NB4 (cell line): ENCODE results near the gene NTSR1.
A peak's percentile ranks its signal among the peaks of the same experiment; 100 is the strongest.

Experiments used
- DNase-seq: peaks from one replicate; pipeline ENCODE4 v3.0.0; 2010; ENCODE audit warnings: low read depth
- H3K4me3 ChIP-seq: one replicate; pipeline ENCODE4 v1.5.1; 2011; ENCODE audit warnings: mild to moderate bottlenecking, low read depth, low read length, moderate library complexity
- CTCF ChIP-seq: IDR thresholded peaks from one replicate; pipeline ENCODE4 v1.5.1; 2012; ENCODE audit warnings: low read depth, low read length
- MAX ChIP-seq: IDR thresholded peaks from 2 replicates; pipeline ENCODE4 v1.6.1; 2011; ENCODE audit warnings: low read depth, low read length
- MYC ChIP-seq: IDR thresholded peaks from 2 replicates; pipeline ENCODE4 v1.6.1; 2011; ENCODE audit warnings: low read depth, low read length
- POLR2A ChIP-seq: IDR thresholded peaks from 2 replicates; pipeline ENCODE4 v1.6.1; 2011; ENCODE audit warnings: mild to moderate bottlenecking; ENCODE audit not compliant: insufficient read length; ENCODE audit errors: extremely low read depth

NTSR1 gene

GRCh38 chr20:62670998-62671397, 37.6 kb upstream of the NTSR1 start:
- no peak for DNase-seq
- TF ChIP-seq MYC (no peak), CTCF (no peak), MAX (no peak), POLR2A (no peak)
- H3K4me3 ChIP-seq = no peak overlapping the region

- DNase-seq = peak; percentile 89
- TF ChIP-seq CTCF (no peak), MAX (no peak), MYC (no peak), POLR2A (no peak)
- no peak overlapping the region for H3K4me3 ChIP-seq
These were observed 36.9 kb upstream of the NTSR1 start for GRCh38 chr20:62671765-62672164.

- no peak for TF ChIP-seq MYC
- TF ChIP-seq CTCF = no peak
- no peak for TF ChIP-seq POLR2A
- no peak for TF ChIP-seq MAX
- DNase-seq = no peak
- H3K4me3 ChIP-seq = no peak overlapping the region
These were observed 34.3 kb upstream of the NTSR1 start for GRCh38 chr20:62674370-62674769.

- TF ChIP-seq MYC (peak; percentile 65), POLR2A (no peak), MAX (peak; percentile 68; the same call in 1 of the 2 replicates)
- DNase-seq = peak; percentile 96
These were observed 33.3 kb upstream of the NTSR1 start for GRCh38 chr20:62675156-62675876.

GRCh38 chr20:62675877-62676260, 32.8 kb upstream of the NTSR1 start:
- DNase-seq = no peak
- no peak for TF ChIP-seq POLR2A
- no peak for TF ChIP-seq MYC
- no peak for TF ChIP-seq MAX
- TF ChIP-seq CTCF = no peak
- H3K4me3 ChIP-seq = no peak overlapping the region

More at GRCh38 chr20:62675156-62675876, 33.3 kb upstream of the NTSR1 start:
- H3K4me3 ChIP-seq = no peak overlapping the region

- TF ChIP-seq POLR2A (no peak), CTCF (no peak), MAX (peak; percentile 43; the same call in 1 of the 2 replicates), MYC (peak; percentile 26; the same call in 1 of the 2 replicates)
- H3K4me3 ChIP-seq = no peak overlapping the region
- peak; percentile 68 for DNase-seq
These were observed 31.7 kb upstream of the NTSR1 start for GRCh38 chr20:62676976-62677375.
